Liver (tissue), 9 donors: ENCODE data around the gene EXOC7. TPM values are rescaled to one million over a fixed set of nuclear protein-coding genes. Genes with fewer than 3 reads are reported as not detected.
A peak's percentile ranks its signal among the peaks of the same experiment; 100 is the strongest.

Source experiments
- DNase-seq: peaks from one replicate; pipeline ENCODE4 v3.0.0-alpha.2; 2017; ENCODE audit warnings: low spot score
- H3K27ac ChIP-seq, 2 donors: one replicate each; pipeline ENCODE4 v1.7.0; 2013; ENCODE audit warnings: inconsistent platforms in 2 of 2, low read length in 2 of 2, control low read depth in 1 of 2, low read depth in 1 of 2, mild to moderate bottlenecking in 1 of 2
- H3K27me3 ChIP-seq, 4 donors: one replicate each; pipeline versions ENCODE4 v1.6.1 to v1.7.0; 2013; ENCODE audit warnings: low read length in 3 of 4, inconsistent platforms in 1 of 4, mild to moderate bottlenecking in 1 of 4, moderate library complexity in 1 of 4; ENCODE audit not compliant: control insufficient read depth in 4 of 4, insufficient read depth in 4 of 4
- H3K36me3 ChIP-seq, 4 donors: one replicate each; pipeline versions ENCODE4 v1.6.1 to v1.7.0; 2013; ENCODE audit warnings: low read length in 3 of 4, mild to moderate bottlenecking in 3 of 4, low read depth in 1 of 4, moderate library complexity in 1 of 4; ENCODE audit not compliant: control insufficient read depth in 4 of 4, insufficient read depth in 3 of 4
- H3K4me1 ChIP-seq, 4 donors: one replicate each; pipeline versions ENCODE4 v1.6.1 to v1.7.0; 2013; ENCODE audit warnings: low read length in 3 of 4, mild to moderate bottlenecking in 3 of 4, moderate library complexity in 1 of 4; ENCODE audit not compliant: control insufficient read depth in 4 of 4, insufficient read depth in 4 of 4
- H3K4me3 ChIP-seq, 3 donors: one replicate each; pipeline versions ENCODE4 v1.6.1 to v1.7.0; 2013; ENCODE audit warnings: low read length in 3 of 3, control low read depth in 1 of 3, low read depth in 1 of 3, mild to moderate bottlenecking in 1 of 3
- H3K9ac ChIP-seq, 2 donors: one replicate each; pipeline ENCODE4 v1.7.0; 2013; ENCODE audit warnings: low read length in 2 of 2, mild to moderate bottlenecking in 2 of 2, moderate library complexity in 2 of 2, control low read depth in 1 of 2, low read depth in 1 of 2
- H3K9me3 ChIP-seq, 4 donors: one replicate each; pipeline versions ENCODE4 v1.6.1 to v1.7.0; 2013; ENCODE audit warnings: low read length in 3 of 4; ENCODE audit not compliant: control insufficient read depth in 4 of 4
- ATF3 ChIP-seq: IDR thresholded peaks from 2 replicates; pipeline ENCODE4 v1.6.1; 2016; ENCODE audit warnings: antibody characterized with exemption
- CTCF ChIP-seq: fragments of 150-350 bp; IDR thresholded peaks from 2 replicates; pipeline ENCODE4 v1.5.1; 2017; ENCODE audit warnings: improper control_type of control experiment, low read depth, low read length; ENCODE audit not compliant: missing input control
- EGR1 ChIP-seq, 2 donors: IDR thresholded peaks; 2 replicates each; pipeline ENCODE4 v1.6.1; 2016 to 2018; ENCODE audit warnings: antibody characterized with exemption in 2 of 2, low read depth in 2 of 2
- FOXA1 ChIP-seq: IDR thresholded peaks from 2 replicates; pipeline ENCODE4 v1.6.1; 2016; ENCODE audit warnings: antibody characterized with exemption
- FOXA2 ChIP-seq: IDR thresholded peaks from 2 replicates; pipeline ENCODE4 v1.6.1; 2016; ENCODE audit warnings: antibody characterized with exemption
- GABPA ChIP-seq, 2 donors: IDR thresholded peaks in 1 of 2; conservative IDR thresholded peaks in 1 of 2; 2 replicates each; pipeline ENCODE4 v1.6.1; 2016; ENCODE audit warnings: antibody characterized with exemption in 2 of 2, mild to moderate bottlenecking in 1 of 2, moderate library complexity in 1 of 2
- HNF4A ChIP-seq, 2 donors: conservative IDR thresholded peaks; 2 replicates each; pipeline ENCODE4 v1.6.1; 2016; ENCODE audit warnings: antibody characterized with exemption in 2 of 2, mild to moderate bottlenecking in 2 of 2
- HNF4G ChIP-seq: IDR thresholded peaks from 2 replicates; pipeline ENCODE4 v1.6.1; 2016; ENCODE audit warnings: antibody characterized with exemption
- MAX ChIP-seq: IDR thresholded peaks from 2 replicates; pipeline ENCODE4 v1.6.1; 2016; ENCODE audit warnings: antibody characterized with exemption
- NR2F2 ChIP-seq: IDR thresholded peaks from 2 replicates; pipeline ENCODE4 v1.6.1; 2016; ENCODE audit warnings: antibody characterized with exemption
- RAD21 ChIP-seq, 2 donors: IDR thresholded peaks; 2 replicates each; pipeline ENCODE4 v1.6.1; 2016; ENCODE audit warnings: antibody characterized with exemption in 2 of 2, mild to moderate bottlenecking in 2 of 2
- REST ChIP-seq: IDR thresholded peaks from 2 replicates; pipeline ENCODE4 v1.6.1; 2016; ENCODE audit warnings: antibody characterized with exemption, mild to moderate bottlenecking
- SP1 ChIP-seq: IDR thresholded peaks from 2 replicates; pipeline ENCODE4 v1.6.1; 2018; ENCODE audit warnings: antibody characterized with exemption, mild to moderate bottlenecking
- YY1 ChIP-seq: IDR thresholded peaks from 2 replicates; pipeline ENCODE4 v1.6.1; 2016; ENCODE audit warnings: antibody characterized with exemption, mild to moderate bottlenecking
- ZBTB33 ChIP-seq: IDR thresholded peaks from 2 replicates; pipeline ENCODE4 v1.6.1; 2016; ENCODE audit warnings: antibody characterized with exemption
- WGBS: extraction: QIAGEN DNeasy Blood & Tissue Kit; methylation state at CpG from one replicate; pipeline ENCODE4 v1.1.7; 2013; 5-methylcytosine and 5-hydroxymethylcytosine counted together
- polyA plus RNA-seq, 2 donors: library from polyadenylated mRNA; stranded (reverse) in 1 of 2; unstranded in 1 of 2; fragments of 200-250 nt in 1 of 2; fragments of >200 nt in 1 of 2; fragmentation: Nextera tagmentation in 1 of 2; extraction: Ambion mirVana in 1 of 2; gene quantifications; one replicate each; pipeline versions ENCODE4 v1.2.1 to v1.2.3, GENCODE V29; 2013 to 2015
- total RNA-seq, 2 donors: library from RNA; depleted of rRNA; stranded (reverse); fragments of >200 nt; gene quantifications; one replicate each; pipeline ENCODE4 v1.2.3, GENCODE V29; 2014
- donor health status: healthy.
- donor health status: healthy.
- donor health status: healthy.
- donor health status: healthy.
- donor health status: healthy.

EXOC7 gene
- total and polyA plus RNA-seq, 4 donors, result 28.0 to 64.8 (median 38.2) TPM

GRCh38 chr17:76092526-76093413 lies 10.8 kb downstream of the EXOC7 start:
- H3K9me3 ChIP-seq, result no peaks in the 10 kb centered on the region
- no peaks in the 10 kb centered on the region for H3K4me1 ChIP-seq
- H3K9ac ChIP-seq, result no peak overlapping the region
- 97% methylated on average over 20 of the region's 20 CpGs for WGBS
- H3K4me3 ChIP-seq, result no peak overlapping the region
- DNase-seq, result peak; percentile 30
- H3K27me3 ChIP-seq, result no peaks in the 10 kb centered on the region
- TF ChIP-seq FOXA1 (no peak), MAX (no peak), ZBTB33 (no peak), GABPA (IDR thresholded peaks at IDR 0.05 in 1 of 2, conservative IDR thresholded peaks at IDR 0.05 in 1 of 2) (no peak), YY1 (no peak), EGR1 (IDR thresholded peaks at IDR 0.05; ENCODE audit: low read depth in 2 of 2) (no peak), HNF4A (conservative IDR thresholded peaks at IDR 0.05) (no peak), RAD21 (IDR thresholded peaks at IDR 0.05) (no peak), NR2F2 (no peak), FOXA2 (no peak), HNF4G (no peak), SP1 (no peak), ATF3 (no peak)
- H3K27ac ChIP-seq, result no peak overlapping the region
- peaks cover 14 to 67% (median 37%) of the 10 kb centered on the region in 4 donors for H3K36me3 ChIP-seq

- no peak overlapping the region for H3K4me3 ChIP-seq
- no peaks in the 10 kb centered on the region for H3K9me3 ChIP-seq
- peaks cover 17 to 67% (median 36%) of the 10 kb centered on the region in 4 donors for H3K36me3 ChIP-seq
- no peaks in the 10 kb centered on the region for H3K4me1 ChIP-seq
- DNase-seq, result no peak
- no peak overlapping the region for H3K27ac ChIP-seq
- TF ChIP-seq FOXA2 (no peak), YY1 (no peak), ATF3 (no peak), ZBTB33 (no peak), RAD21 (IDR thresholded peaks at IDR 0.05) (no peak), SP1 (no peak), REST (no peak), CTCF (no peak), GABPA (IDR thresholded peaks at IDR 0.05 in 1 of 2, conservative IDR thresholded peaks at IDR 0.05 in 1 of 2) (no peak), HNF4A (conservative IDR thresholded peaks at IDR 0.05) (no peak)
- no peaks in the 10 kb centered on the region for H3K27me3 ChIP-seq
- WGBS, result 78% methylated on average over 23 of the region's 23 CpGs
- no peak overlapping the region for H3K9ac ChIP-seq
Measured at GRCh38 chr17:76091526-76092286, 11.9 kb downstream of the EXOC7 start.
